Activated T-cell treated with anti-CD3 and anti-CD28 coated beads, Interleukin-2, amount 50 U/mL, for 24 hours (primary cell): Measurements from ENCODE around the gene PEPD.

Experiments used
- DNase-seq: peaks from one replicate; pipeline ENCODE4 v3.0.0-alpha.2; 2020
- H3K27ac Mint-ChIP-seq: 2 replicates; pipeline ENCODE4 v1.8.0; 2020; ENCODE audit warnings: mild to moderate bottlenecking, mixed read lengths
- H3K27me3 Mint-ChIP-seq: 2 replicates; pipeline ENCODE4 v1.8.0; 2020; ENCODE audit warnings: mixed read lengths
- H3K36me3 Mint-ChIP-seq: 2 replicates; pipeline ENCODE4 v1.8.0; 2020; ENCODE audit warnings: low read depth, mixed read lengths
- H3K4me1 Mint-ChIP-seq: 2 replicates; pipeline ENCODE4 v1.8.0; 2020; ENCODE audit warnings: low read depth, mixed read lengths
- H3K4me3 Mint-ChIP-seq: 2 replicates; pipeline ENCODE4 v1.8.0; 2020; ENCODE audit warnings: mild to moderate bottlenecking, moderate library complexity, mixed read lengths
- H3K9me3 Mint-ChIP-seq: 2 replicates; pipeline ENCODE4 v1.8.0; 2020; ENCODE audit warnings: mixed read lengths

PEPD gene

DNA sequence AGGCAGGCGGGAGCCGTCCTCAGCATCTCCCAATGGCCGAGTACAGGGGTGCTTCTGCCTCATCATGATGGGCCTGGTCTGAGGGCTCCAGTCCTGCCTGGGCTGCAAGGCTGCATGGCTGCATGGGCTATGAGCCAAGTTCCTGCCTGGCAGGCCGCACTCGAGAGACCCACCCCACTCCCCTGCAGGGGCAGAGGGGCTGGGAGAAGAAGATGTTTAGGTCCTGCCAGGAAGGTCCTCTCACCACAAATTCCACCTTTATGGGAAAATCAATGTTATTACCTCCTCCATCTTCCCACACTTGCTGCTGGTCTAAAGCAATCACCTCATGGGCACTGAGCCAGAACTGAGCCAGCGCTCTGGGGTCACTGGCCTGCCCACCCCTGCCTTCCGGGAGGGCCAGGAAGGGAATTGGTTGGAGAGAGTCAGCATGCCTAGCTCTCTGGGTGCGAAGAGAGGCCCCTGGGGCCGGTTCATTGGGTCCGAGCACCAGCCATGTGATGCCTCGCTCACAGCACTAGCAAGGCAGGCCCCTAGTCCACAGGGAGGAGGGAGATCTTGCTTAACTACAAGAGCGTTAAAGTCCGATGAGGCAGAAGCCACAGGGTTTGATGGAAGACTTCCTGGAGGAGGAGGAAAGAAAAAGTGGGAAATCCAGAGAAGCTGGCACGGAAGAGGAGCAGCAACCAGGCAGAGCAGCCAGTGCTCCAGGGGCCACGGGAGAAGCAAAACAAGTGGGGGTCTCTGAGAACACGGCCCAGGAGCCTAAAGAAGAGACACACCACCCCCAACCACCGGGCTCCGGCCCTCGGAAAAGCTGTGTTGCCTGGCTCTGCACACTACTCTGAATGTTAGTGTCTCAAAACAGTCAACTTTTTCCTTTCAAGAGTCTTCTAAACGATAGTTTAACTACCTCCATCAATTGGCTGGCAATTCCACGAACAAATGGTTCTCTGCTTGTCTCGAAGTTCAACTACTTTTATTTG is 84.9 kb downstream of the PEPD start:
- no peak for DNase-seq
- Mint-ChIP-seq H3K4me1 (no peaks in the 10 kb centered on the region), H3K36me3 (no peaks in the 10 kb centered on the region), H3K27me3 (no peaks in the 10 kb centered on the region), H3K9me3 (no peaks in the 10 kb centered on the region), H3K4me3 (no peak overlapping the region), H3K27ac (no peak overlapping the region)

DNA sequence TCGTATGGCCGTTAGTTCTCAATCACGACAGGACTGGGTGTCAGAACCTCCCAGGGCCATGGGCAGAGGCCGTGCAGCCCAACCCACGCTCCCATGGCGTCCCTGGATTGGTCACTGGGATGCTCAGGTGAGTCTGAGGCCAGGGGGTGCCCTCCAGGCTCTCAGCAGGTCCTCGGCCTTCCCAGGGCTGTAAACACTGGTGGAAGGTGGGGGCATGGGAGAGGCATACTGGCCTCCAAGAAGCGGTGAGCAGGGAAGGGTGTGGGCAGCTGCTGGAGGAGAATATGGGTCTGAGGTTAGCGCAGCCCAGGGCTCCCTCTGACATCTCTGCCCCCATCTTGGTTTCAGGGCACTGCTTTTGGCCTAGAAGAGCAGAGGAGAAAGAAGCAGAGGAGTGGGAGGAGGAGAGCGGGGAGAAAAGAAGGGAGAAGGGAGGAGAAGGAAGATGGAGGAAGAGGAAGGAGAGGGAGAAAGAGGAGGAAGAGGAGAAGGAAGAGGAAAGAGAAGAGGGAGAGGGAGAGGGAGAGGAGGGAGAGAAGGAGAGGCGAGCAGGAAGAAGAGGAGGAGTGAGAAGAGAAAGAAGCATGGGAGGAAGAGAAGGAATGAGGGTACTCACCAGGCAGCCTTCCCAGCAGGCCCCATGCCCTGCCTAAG is 85.8 kb downstream of the PEPD start:
- Mint-ChIP-seq H3K4me3 (no peak overlapping the region), H3K36me3 (no peaks in the 10 kb centered on the region), H3K27me3 (no peaks in the 10 kb centered on the region), H3K4me1 (peaks cover 4% of the 10 kb centered on the region), H3K27ac (no peak overlapping the region), H3K9me3 (no peaks in the 10 kb centered on the region)
- no peak for DNase-seq

DNA sequence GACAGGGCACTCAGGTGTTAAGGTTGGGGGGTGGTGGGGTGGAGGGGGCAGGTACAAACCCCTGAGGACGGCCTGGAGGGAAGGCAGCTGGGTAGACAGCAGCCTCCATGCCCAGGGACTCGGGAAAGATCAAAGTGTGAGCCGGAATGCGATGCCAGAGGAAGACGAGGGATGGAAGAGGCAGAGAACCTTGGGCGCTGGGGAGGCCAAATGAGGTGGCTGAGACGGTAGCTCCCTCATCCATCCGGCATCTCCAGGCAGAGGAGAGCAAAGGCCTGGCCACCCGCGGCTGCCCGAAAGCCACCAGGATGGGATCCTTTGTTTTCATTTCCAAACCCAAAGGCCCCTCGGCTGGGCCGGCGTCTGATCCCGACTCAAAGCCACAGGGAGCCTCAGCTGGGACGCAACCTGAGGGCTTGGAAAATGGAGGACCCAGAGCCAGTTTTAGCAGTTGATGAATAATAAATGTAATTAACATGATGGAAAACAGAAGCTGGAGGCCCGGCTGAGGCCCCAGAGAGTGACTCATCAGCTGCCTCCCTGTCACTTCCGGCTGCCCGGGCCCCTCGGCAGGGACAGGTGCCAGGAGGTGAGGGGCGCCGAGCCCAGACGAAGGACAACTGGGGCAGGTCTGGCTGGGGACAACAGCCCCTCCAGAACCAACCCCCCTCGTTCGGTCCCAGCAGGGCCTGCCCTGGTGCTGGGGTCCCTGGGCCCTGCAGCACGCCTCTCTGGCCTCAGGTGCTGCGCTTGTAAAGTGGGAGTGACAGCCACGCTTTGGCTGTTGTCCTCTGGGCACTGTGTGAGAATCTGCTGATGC is 86.5 kb downstream of the PEPD start:
- Mint-ChIP-seq H3K36me3 (no peaks in the 10 kb centered on the region), H3K9me3 (no peaks in the 10 kb centered on the region), H3K27ac (no peak overlapping the region), H3K27me3 (no peaks in the 10 kb centered on the region), H3K4me1 (peaks cover 11% of the 10 kb centered on the region), H3K4me3 (no peak overlapping the region)
- no peak for DNase-seq

DNA sequence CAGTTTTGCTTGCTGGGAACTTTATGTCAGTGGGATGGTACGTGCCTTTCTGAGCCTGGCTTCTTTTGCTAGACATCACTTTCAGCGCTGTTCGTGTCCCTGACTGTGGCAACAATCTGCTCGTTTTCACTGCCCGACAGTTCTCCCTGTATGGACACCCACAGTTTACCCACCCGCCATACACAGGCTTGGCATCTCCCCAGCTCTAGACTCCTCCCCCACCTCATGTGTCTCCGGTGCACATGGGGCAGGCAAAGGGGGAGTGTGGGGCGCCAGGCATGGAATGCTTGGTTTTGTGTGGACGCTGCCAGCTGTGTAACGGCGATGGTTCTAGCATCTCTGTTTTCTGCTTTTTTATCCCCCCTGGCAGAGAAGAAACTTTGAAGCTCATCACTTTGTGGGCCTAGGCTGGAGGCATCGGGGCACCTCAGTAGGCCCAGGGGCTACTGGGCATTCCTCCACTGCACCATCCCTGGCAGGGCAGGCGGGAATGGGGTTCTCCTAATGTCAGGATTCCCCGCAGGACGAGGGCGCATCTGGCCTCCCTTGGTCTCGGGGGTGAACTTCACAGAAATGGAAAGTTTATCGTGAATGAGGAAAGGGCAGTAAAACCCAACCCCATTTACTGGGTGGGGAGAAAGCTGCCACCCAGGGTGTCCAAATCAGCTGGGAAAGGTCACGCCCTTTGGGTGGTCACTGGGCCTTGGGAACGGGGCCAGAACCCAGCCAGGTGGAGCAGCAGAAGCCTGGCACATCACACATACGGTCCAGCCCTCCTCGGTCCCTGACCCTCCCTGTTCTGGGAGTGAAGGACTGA is 87.3 kb downstream of the PEPD start:
- Mint-ChIP-seq H3K27me3 (no peaks in the 10 kb centered on the region), H3K36me3 (no peaks in the 10 kb centered on the region), H3K9me3 (no peaks in the 10 kb centered on the region), H3K4me1 (peaks cover 12% of the 10 kb centered on the region), H3K27ac (no peak overlapping the region), H3K4me3 (no peak overlapping the region)
- no peak for DNase-seq

DNA sequence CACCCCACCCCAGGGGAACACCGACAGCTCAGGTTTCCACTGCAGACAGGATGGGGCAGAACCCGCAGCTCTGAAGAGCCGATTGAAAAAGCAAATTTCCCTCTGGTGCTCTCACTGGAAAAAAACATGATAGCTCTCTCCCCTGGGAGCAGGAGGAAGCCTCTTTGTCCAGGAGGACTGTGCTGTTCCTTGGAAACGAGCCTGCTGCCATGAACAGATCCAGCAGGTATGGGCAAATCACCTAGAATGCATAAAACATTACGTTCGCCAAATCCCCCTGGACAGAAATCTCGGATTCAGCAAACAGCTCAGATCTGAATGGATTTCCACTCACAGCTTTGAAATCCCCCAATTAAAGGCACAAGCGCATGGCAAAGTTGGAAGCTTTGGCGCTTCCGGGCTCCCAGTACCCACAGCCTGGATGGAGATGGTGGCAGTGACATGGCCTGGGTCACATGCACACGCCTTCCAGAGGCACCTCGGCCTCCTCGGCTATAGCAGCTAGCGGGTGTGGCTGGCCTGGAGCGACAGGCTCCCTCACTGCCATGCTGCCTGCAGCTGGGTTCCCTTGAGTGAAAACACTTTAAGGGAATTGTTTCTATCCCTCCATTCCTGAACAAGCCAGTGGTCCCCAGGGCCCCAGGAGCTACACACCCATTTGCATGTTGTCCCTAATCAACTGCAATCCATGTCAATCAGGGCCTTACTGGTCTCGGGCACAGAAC is 89.0 kb downstream of the PEPD start:
- Mint-ChIP-seq H3K4me3 (no peak overlapping the region), H3K27me3 (no peaks in the 10 kb centered on the region), H3K27ac (no peak overlapping the region)

DNA sequence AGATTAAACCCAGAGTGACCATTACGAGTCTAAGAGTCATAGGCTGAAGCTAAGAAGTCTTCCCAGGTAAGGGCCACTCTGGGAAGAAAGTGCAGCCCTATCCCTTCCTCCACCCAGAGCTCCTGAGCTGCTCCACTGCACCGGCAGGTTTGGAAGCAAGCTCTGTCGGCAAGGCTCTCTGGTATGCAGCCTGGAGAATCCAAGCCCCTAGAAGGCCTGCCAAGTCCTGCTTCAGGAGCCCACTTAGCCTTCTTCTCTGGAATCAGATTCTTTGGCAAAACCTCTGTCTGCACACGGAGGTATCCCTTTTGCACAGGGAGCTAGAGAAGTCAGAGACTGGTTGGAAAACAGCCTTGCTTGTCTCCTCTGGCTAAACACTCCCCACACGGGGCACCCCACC is 89.6 kb downstream of the PEPD start:
- Mint-ChIP-seq H3K27ac (no peak overlapping the region), H3K4me1 (peaks cover 12% of the 10 kb centered on the region), H3K27me3 (no peaks in the 10 kb centered on the region), H3K9me3 (no peaks in the 10 kb centered on the region), H3K4me3 (no peak overlapping the region), H3K36me3 (no peaks in the 10 kb centered on the region)
- DNase-seq: no peak

More for the DNA sequence above, 89.0 kb downstream of the PEPD start:
- Mint-ChIP-seq H3K36me3 (no peaks in the 10 kb centered on the region), H3K9me3 (no peaks in the 10 kb centered on the region), H3K4me1 (peaks cover 12% of the 10 kb centered on the region)
- DNase-seq: no peak

DNA sequence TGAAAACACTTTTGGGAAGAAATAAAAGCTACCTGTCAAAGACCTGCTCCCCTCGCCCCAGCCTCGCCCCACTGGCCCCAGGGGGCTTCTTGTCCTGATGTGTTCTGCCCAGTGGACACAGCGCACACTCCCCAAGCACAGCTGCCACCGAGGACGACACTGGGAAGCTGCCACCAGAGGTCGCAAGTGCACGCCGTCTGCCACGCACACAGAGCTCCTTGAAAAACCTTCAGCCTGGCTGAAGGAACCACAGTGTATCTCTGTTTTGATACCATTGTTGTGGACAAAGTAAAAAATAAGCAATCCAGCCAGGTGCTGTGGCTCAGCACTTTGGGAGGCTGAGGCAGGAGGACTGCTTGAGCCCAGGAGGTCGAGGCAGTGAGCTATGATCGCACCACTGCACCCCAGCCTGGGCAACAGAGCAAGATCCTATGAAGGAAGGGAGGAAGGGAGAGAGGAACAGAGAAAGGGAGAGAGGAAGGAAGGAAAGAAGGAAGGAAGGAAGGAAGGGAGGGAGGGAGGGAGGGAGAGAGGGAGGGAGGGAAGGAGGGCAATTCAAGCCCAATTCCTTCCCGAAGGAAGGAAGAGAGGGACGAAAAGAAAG is 90.8 kb downstream of the PEPD start:
- Mint-ChIP-seq H3K4me1 (peaks cover 12% of the 10 kb centered on the region), H3K9me3 (no peaks in the 10 kb centered on the region), H3K27ac (peak overlapping the region; percentile 26), H3K36me3 (no peaks in the 10 kb centered on the region), H3K4me3 (peak overlapping the region; percentile 49), H3K27me3 (no peaks in the 10 kb centered on the region)
- DNase-seq: peak; percentile 77

DNA sequence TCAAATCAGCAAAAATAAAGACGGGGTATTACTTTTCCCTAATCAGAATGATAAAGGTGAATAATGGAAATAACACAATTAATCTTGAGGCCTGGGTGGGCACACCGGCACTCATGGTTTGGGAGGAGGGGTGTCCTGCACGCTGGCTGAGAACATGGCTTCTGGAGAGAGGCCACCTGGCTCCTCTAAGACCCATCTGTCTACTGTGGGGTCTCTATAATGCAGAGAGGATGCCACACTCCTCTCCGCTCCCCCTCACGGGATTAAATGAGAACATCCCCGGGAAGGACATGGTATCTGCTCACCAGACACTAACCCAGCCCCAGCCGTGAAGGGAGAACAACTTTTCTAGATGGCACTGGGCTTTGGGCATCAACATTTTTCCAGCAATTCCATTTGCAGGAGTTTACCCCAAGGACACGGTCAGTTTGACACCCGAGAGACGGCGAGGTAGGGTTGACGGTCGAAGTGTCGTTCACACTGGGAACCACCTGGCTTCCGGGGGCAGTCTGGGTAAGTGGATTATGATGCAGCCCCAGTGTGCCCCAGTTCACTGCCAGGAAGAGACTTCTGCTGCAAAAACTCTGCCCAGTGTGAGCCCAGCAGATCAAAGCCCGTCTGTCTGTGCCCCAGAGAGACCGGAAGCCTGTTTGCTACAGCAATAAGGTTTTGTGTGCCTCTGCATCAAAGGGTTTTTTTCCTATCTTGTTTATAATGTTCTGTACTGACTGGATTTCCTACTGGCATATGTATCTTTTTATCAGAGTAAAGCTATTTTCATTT is 91.5 kb downstream of the PEPD start:
- Mint-ChIP-seq H3K4me1 (peaks cover 12% of the 10 kb centered on the region), H3K9me3 (no peaks in the 10 kb centered on the region), H3K27me3 (no peaks in the 10 kb centered on the region), H3K27ac (peak overlapping the region; percentile 26), H3K36me3 (no peaks in the 10 kb centered on the region), H3K4me3 (peak overlapping the region; percentile 49)
- no peak for DNase-seq

DNA sequence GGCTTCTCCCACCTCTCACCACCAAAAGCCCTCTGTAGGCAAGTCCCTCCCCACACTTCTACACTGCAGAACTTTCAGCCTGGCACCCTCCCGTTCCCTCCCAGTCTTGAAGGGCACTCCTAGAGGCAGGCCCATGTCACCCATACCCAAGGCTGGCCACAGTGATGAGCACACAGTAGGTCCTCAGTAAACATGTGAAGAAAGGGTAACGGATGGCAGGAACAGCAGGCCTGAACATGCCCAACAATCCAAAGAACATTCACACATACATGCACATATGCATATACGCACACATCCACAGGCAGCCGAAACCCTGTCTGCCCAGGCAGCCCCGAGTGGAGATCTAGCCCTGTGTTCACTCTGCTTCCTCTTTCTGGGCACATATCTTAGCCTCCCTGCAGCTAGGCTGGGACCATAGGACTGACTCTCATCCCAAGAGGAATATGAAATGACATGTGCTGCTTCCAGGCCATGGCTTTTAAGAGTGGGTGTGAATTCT is 92.9 kb downstream of the PEPD start:
- Mint-ChIP-seq H3K27me3 (no peaks in the 10 kb centered on the region), H3K4me1 (peaks cover 12% of the 10 kb centered on the region), H3K36me3 (no peaks in the 10 kb centered on the region), H3K4me3 (no peak overlapping the region), H3K27ac (no peak overlapping the region), H3K9me3 (no peaks in the 10 kb centered on the region)
- DNase-seq: no peak

DNA sequence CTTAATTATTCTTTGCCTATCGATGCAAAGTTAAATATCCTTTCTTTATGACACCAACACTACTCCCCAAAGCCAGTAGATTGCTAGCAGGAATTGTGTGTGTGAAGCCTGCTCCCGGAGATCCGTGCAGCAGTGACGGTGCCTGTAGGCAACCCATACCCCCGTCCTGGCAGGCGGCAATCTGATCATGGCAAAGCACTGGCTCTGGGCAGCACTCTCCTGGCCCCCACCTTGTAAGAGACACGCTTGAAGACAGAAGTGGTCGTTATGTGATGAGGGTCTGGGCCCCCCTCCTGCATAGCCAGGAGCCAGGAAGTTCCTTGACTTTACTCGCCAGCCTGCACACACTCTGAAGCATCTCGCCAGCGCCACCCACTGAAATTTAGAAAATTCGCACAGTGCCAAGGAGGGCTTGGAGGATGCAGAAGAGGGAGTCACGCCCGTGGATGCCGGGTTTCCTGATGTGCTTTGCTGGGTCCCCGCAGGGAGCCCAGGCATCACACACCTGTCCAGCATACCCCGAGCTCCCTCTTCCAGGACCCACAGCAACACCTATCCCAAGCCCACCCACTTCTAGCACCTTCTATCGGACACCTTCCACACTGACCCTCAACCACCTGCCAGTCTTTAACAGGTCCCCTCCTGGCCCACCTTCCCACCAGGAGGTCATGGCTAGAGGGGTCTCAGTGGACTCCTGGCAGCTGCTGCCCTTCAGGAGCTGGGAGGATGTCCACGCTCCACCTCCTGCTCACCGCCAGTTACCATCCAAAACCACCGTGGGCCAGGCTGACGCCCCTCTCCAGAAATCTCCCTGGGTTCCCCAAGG is 93.6 kb downstream of the PEPD start:
- H3K27me3 Mint-ChIP-seq: no peaks in the 10 kb centered on the region
- DNase-seq: no peak
- no peaks in the 10 kb centered on the region for H3K9me3 Mint-ChIP-seq
- peaks cover 12% of the 10 kb centered on the region for H3K4me1 Mint-ChIP-seq
- no peak overlapping the region for H3K27ac Mint-ChIP-seq
- no peak overlapping the region for H3K4me3 Mint-ChIP-seq
- H3K36me3 Mint-ChIP-seq: no peaks in the 10 kb centered on the region

DNA sequence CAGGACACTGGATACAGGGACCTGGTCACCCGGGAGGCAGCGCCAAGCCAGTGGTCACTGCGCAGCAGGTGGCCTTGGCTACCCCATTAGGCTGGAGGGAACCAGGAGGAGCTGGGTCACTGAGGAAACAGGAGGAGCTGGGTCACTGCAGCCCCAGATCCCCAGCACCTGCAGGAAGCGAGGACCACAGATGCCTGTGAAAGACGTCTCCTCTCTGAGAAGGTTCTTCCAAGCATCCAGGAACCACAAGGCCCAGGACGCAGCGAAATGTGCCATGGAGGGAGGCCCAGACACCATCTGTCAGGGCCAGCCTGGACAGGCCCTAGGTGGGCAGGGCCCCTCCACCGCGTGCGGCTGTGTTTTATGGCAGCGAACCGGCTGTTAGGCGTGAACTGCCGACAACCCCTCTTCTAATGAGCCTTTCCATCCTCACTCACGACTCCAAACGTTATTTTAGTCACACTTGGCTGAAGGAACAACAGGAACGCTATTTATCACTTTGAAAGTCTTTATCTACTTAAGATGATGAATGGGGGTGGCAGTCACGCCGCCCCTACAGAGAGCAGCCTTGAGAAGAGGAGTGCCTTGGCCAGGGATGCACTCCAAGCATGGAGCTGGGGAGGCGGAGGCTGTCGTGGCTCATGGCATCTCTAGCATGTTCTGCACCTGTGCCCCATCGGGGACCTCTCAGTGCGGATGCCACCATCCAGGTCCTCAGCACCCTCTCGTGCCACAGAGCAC is 94.8 kb downstream of the PEPD start:
- Mint-ChIP-seq H3K27ac (no peak overlapping the region), H3K27me3 (no peaks in the 10 kb centered on the region), H3K4me1 (peaks cover 12% of the 10 kb centered on the region), H3K4me3 (no peak overlapping the region), H3K36me3 (no peaks in the 10 kb centered on the region), H3K9me3 (no peaks in the 10 kb centered on the region)
- DNase-seq: no peak
